Endodermal cell (in vitro differentiated cells): ENCODE results near the gene RBM5. TPM values are rescaled to one million over a fixed set of nuclear protein-coding genes. Genes with fewer than 3 reads are reported as not detected.
A peak's percentile ranks its signal among the peaks of the same experiment; 100 is the strongest.

Experiments used
- DNase-seq: peaks from one replicate; pipeline ENCODE4 v3.0.0-alpha.2; 2017
- H3K27ac ChIP-seq: 2 replicates; pipeline ENCODE4 v1.5.1; 2013; ENCODE audit warnings: mild to moderate bottlenecking, low read depth, low read length, moderate library complexity
- H3K27me3 ChIP-seq: 2 replicates; pipeline ENCODE4 v1.6.1; 2013; ENCODE audit warnings: mild to moderate bottlenecking, low read length, moderate library complexity; ENCODE audit not compliant: insufficient read depth, control insufficient read depth, poor library complexity, severe bottlenecking
- H3K36me3 ChIP-seq: 2 replicates; pipeline ENCODE4 v1.7.0; 2013; ENCODE audit warnings: mild to moderate bottlenecking, low read length, moderate library complexity; ENCODE audit not compliant: control insufficient read depth, insufficient read depth
- H3K4me1 ChIP-seq: one replicate; pipeline ENCODE4 v1.7.0; 2013; ENCODE audit warnings: low read length; ENCODE audit not compliant: control insufficient read depth, insufficient read depth
- H3K4me3 ChIP-seq: 2 replicates; pipeline ENCODE4 v1.5.1; 2013; ENCODE audit warnings: mild to moderate bottlenecking, low read length, moderate library complexity
- H3K9ac ChIP-seq: 2 replicates; pipeline ENCODE4 v1.6.1; 2013; ENCODE audit warnings: mild to moderate bottlenecking, low read length, moderate library complexity; ENCODE audit not compliant: poor library complexity, severe bottlenecking; ENCODE audit errors: extremely low read depth
- H3K9me3 ChIP-seq: 2 replicates; pipeline ENCODE4 v1.6.1; 2013; ENCODE audit warnings: mild to moderate bottlenecking, low read length, moderate library complexity; ENCODE audit not compliant: control insufficient read depth
- H3K27ac Mint-ChIP-seq: 2 replicates; pipeline ENCODE4 v1.8.0; 2020; ENCODE audit warnings: mixed read lengths
- H3K27me3 Mint-ChIP-seq: 2 replicates; pipeline ENCODE4 v1.8.0; 2021; ENCODE audit warnings: mild to moderate bottlenecking, mixed read lengths; ENCODE audit not compliant: insufficient read depth
- H3K36me3 Mint-ChIP-seq: 2 replicates; pipeline ENCODE4 v1.8.0; 2020; ENCODE audit warnings: low read depth, mixed read lengths
- H3K4me1 Mint-ChIP-seq: 2 replicates; pipeline ENCODE4 v1.8.0; 2020; ENCODE audit warnings: mixed read lengths
- H3K4me3 Mint-ChIP-seq: 2 replicates; pipeline ENCODE4 v1.8.0; 2020; ENCODE audit warnings: mild to moderate bottlenecking, moderate library complexity, mixed read lengths
- H3K9me3 Mint-ChIP-seq: 2 replicates; pipeline ENCODE4 v1.8.0; 2020; ENCODE audit warnings: mild to moderate bottlenecking, mixed read lengths
- CTCF ChIP-seq: fragments of 200-600 bp; sonication (generic); conservative IDR thresholded peaks from 2 replicates; pipeline ENCODE4 v1.5.0; 2021; ENCODE audit warnings: antibody characterized with exemption, mild to moderate bottlenecking
- WGBS, 2 experiments: methylation state at CpG; one replicate each; pipeline versions ENCODE4 v1.1.5 to v1.1.7; 2013; ENCODE audit warnings: missing lambda C conversion rate in 2 of 2, mixed read lengths in 1 of 2; ENCODE audit not compliant: insufficient coverage in 1 of 2, insufficient read length in 1 of 2; 5-methylcytosine and 5-hydroxymethylcytosine counted together
- total RNA-seq, 2 donors: library from RNA; stranded (reverse); fragmentation: NEBNext Ultra II Directional in 1 of 2; extraction: Animal tissue kit (Norgen Biotek cat#: 25700) in 1 of 2; gene quantifications; 2 replicates in 1 of 2; 3 replicates in 1 of 2; pipeline ENCODE4 v1.2.1, GENCODE V29; 2021

RBM5 gene
- total RNA-seq, 2 donors from 2014 or later = 153 to 166 TPM

- peaks cover 24% of the 10 kb centered on the region for H3K4me1 ChIP-seq
- H3K4me1 Mint-ChIP-seq = peaks cover 22% of the 10 kb centered on the region
- TF ChIP-seq CTCF = no peak
- H3K36me3 Mint-ChIP-seq = no peaks in the 10 kb centered on the region
- no peak overlapping the region for H3K4me3 ChIP-seq
- peak overlapping the region; percentile 70 for H3K27ac Mint-ChIP-seq
- H3K9me3 ChIP-seq = no peaks in the 10 kb centered on the region
- peak overlapping the region; percentile 41 for H3K27ac ChIP-seq
- H3K9me3 Mint-ChIP-seq = no peaks in the 10 kb centered on the region
- H3K4me3 Mint-ChIP-seq = no peak overlapping the region
- DNase-seq = no peak
- no peaks in the 10 kb centered on the region for H3K27me3 ChIP-seq
- 86 to 100% methylated on average over 1 to 8 of the region's 9 CpGs for WGBS, 2 experiments
- no peak overlapping the region for H3K9ac ChIP-seq
- H3K27me3 Mint-ChIP-seq = no peaks in the 10 kb centered on the region
- H3K36me3 ChIP-seq = peaks cover under 1% of the 10 kb centered on the region
Observed at GRCh38 chr3:50125541-50126286, 37.0 kb downstream of the RBM5 start.

- no peaks in the 10 kb centered on the region for H3K9me3 Mint-ChIP-seq
- no peaks in the 10 kb centered on the region for H3K36me3 ChIP-seq
- no peak overlapping the region for H3K4me3 Mint-ChIP-seq
- H3K4me1 ChIP-seq = peaks cover 24% of the 10 kb centered on the region
- DNase-seq = peak; percentile 67
- H3K9ac ChIP-seq = no peak overlapping the region
- H3K27me3 ChIP-seq = no peaks in the 10 kb centered on the region
- H3K27ac ChIP-seq = peak overlapping the region; percentile 61
- peaks cover 22% of the 10 kb centered on the region for H3K4me1 Mint-ChIP-seq
- TF ChIP-seq CTCF = no peak
- H3K36me3 Mint-ChIP-seq = no peaks in the 10 kb centered on the region
- 88 to 92% methylated on average over 9 to 15 of the region's 16 CpGs for WGBS, 2 experiments
- peak overlapping the region; percentile 70 for H3K27ac Mint-ChIP-seq
- no peak overlapping the region for H3K4me3 ChIP-seq
- no peaks in the 10 kb centered on the region for H3K9me3 ChIP-seq
- no peaks in the 10 kb centered on the region for H3K27me3 Mint-ChIP-seq
Observed at GRCh38 chr3:50126287-50127211, 37.8 kb downstream of the RBM5 start.

GRCh38 chr3:50127251-50127691 is 38.6 kb downstream of the RBM5 start:
- Mint-ChIP-seq H3K4me1 (peaks cover 24% of the 10 kb centered on the region), H3K9me3 (no peaks in the 10 kb centered on the region), H3K4me3 (no peak overlapping the region), H3K27ac (no peak overlapping the region), H3K36me3 (no peaks in the 10 kb centered on the region), H3K27me3 (no peaks in the 10 kb centered on the region)
- Histone ChIP-seq H3K9ac (no peak overlapping the region), H3K27me3 (no peaks in the 10 kb centered on the region), H3K4me3 (no peak overlapping the region), H3K36me3 (no peaks in the 10 kb centered on the region), H3K4me1 (peaks cover 24% of the 10 kb centered on the region), H3K27ac (peak overlapping the region; percentile 61), H3K9me3 (no peaks in the 10 kb centered on the region)
- no peak for DNase-seq
- 93 to 95% methylated on average over 3 to 8 of the region's 8 CpGs for whole genome bisulfite sequencing, 2 experiments
- TF ChIP-seq CTCF = no peak
